Cardiac muscle cell (in vitro differentiated cells and primary cell): ENCODE data around the gene IDH3A. TPM values are rescaled to one million over a fixed set of nuclear protein-coding genes. Genes with fewer than 3 reads are reported as not detected.

ENCODE experiments used
- DNase-seq, 2 donors: peaks; one replicate each; pipeline versions ENCODE4 v3.0.0 to v3.0.0-alpha.2; 2010 to 2017; ENCODE audit warnings: low read depth in 1 of 2, low spot score in 1 of 2
- H3K27ac ChIP-seq: fragments of 200-600 bp; sonication (generic); 2 replicates; pipeline ENCODE4 v1.5.1; 2016
- H3K27me3 ChIP-seq: fragments of 200-600 bp; sonication (generic); 2 replicates; pipeline ENCODE4 v1.6.0; 2016; ENCODE audit warnings: control low read depth
- H3K36me3 ChIP-seq: fragments of 200-600 bp; sonication (generic); 2 replicates; pipeline ENCODE4 v1.5.1; 2016; ENCODE audit warnings: control low read depth
- H3K4me1 ChIP-seq: fragments of 200-600 bp; sonication (generic); 2 replicates; pipeline ENCODE4 v1.8.1; 2017; ENCODE audit warnings: low read depth, mild to moderate bottlenecking, mixed run types
- H3K4me3 ChIP-seq: fragments of 200-600 bp; sonication (generic); 2 replicates; pipeline ENCODE4 v1.5.1; 2016; ENCODE audit warnings: mild to moderate bottlenecking
- H3K9me3 ChIP-seq: fragments of 200-600 bp; sonication (generic); 2 replicates; pipeline ENCODE4 v1.5.1; 2017; ENCODE audit warnings: low read depth, mild to moderate bottlenecking, control low read depth
- CTCF ChIP-seq: IDR thresholded peaks from 2 replicates; pipeline ENCODE4 v1.5.1; 2012; ENCODE audit warnings: low read depth, mild to moderate bottlenecking, low read length
- polyA plus RNA-seq: library from polyadenylated mRNA; unstranded; fragments of >200 nt; fragmentation: Nextera tagmentation; extraction: Ambion mirVana; gene quantifications from 2 replicates; pipeline ENCODE4 v1.2.1, GENCODE V29; 2016
- total RNA-seq: library from RNA; depleted of rRNA; stranded (reverse); fragments of >200 nt; gene quantifications from 2 replicates; pipeline ENCODE4 v1.2.3, GENCODE V29; 2016

IDH3A gene
- total RNA-seq (63.1 and 80.6 TPM in 2 replicates), polyA plus RNA-seq (79.4 and 113 TPM in 2 replicates)

GRCh38 chr15:78149068-78149804, at the start of gene IDH3A:
IDH3A (plus strand) TSS chr15:78149362; CDS start chr15:78149404, 42 bp downstream.
- Histone ChIP-seq H3K36me3 (no peaks in the 10 kb centered on the region), H3K4me3 (peak within 1 kb of the TSS; percentile 65)

GRCh38 chr15:78100886-78101285, 48.3 kb upstream of the IDH3A start:
- DNase-seq, result no peak
- Histone ChIP-seq H3K27ac (no peak overlapping the region), H3K4me3 (no peak overlapping the region), H3K36me3 (no peaks in the 10 kb centered on the region), H3K27me3 (no peaks in the 10 kb centered on the region), H3K9me3 (no peaks in the 10 kb centered on the region), H3K4me1 (no peaks in the 10 kb centered on the region)
- TF ChIP-seq CTCF, result no peak

More at GRCh38 chr15:78149068-78149804, at the start of gene IDH3A:
- peak; percentile 98 to 99 for DNase-seq
- Histone ChIP-seq H3K27me3 (no peaks in the 10 kb centered on the region), H3K27ac (peak within 1 kb of the TSS; percentile 71), H3K4me1 (peaks cover 8% of the 10 kb centered on the region), H3K9me3 (no peaks in the 10 kb centered on the region)
- no peak for TF ChIP-seq CTCF

- no peak for TF ChIP-seq CTCF
Measured at GRCh38 chr15:78101423-78102105, 47.6 kb upstream of the IDH3A start.

GRCh38 chr15:78102211-78102610, 47.0 kb upstream of the IDH3A start:
- Histone ChIP-seq H3K4me1 (no peaks in the 10 kb centered on the region), H3K4me3 (no peak overlapping the region), H3K27ac (no peak overlapping the region), H3K27me3 (no peaks in the 10 kb centered on the region), H3K36me3 (no peaks in the 10 kb centered on the region), H3K9me3 (no peaks in the 10 kb centered on the region)
- TF ChIP-seq CTCF, result no peak
- no peak for DNase-seq

More at GRCh38 chr15:78101423-78102105, 47.6 kb upstream of the IDH3A start:
- no peak overlapping the region for H3K27ac ChIP-seq
- H3K9me3 ChIP-seq, result no peaks in the 10 kb centered on the region
- H3K27me3 ChIP-seq, result no peaks in the 10 kb centered on the region
- DNase-seq, result no peak
- H3K4me3 ChIP-seq, result no peak overlapping the region
- no peaks in the 10 kb centered on the region for H3K4me1 ChIP-seq
- no peaks in the 10 kb centered on the region for H3K36me3 ChIP-seq

- H3K9me3 ChIP-seq, result no peaks in the 10 kb centered on the region
- DNase-seq, result no peak
- TF ChIP-seq CTCF, result no peak
- no peak overlapping the region for H3K4me3 ChIP-seq
- H3K4me1 ChIP-seq, result no peaks in the 10 kb centered on the region
- no peaks in the 10 kb centered on the region for H3K36me3 ChIP-seq
- H3K27me3 ChIP-seq, result no peaks in the 10 kb centered on the region
- no peak overlapping the region for H3K27ac ChIP-seq
Measured at GRCh38 chr15:78102741-78103140, 46.4 kb upstream of the IDH3A start.
